ENCODE measurements around the gene FRRS1.

DNA sequence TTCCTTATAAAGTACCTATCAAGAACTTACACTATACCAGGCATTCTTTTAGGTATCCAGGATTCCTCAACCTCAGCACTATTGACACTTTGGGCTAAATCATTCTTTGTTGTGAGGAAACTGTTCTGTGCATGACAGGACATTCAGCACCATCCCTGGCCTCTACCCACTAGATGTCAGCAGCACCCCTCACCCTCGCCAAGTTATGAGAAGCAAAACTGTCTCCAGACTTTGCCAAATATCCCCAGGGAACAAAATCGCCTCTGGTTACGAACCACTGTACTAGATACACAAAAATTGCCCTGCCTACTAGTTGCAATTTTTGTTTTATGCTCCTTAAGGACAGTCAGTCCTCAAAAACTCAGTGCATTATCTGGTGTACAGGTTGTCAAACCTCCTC is 84.9 kb downstream of the FRRS1 start:
- TF ChIP-seq, protein P1, sequence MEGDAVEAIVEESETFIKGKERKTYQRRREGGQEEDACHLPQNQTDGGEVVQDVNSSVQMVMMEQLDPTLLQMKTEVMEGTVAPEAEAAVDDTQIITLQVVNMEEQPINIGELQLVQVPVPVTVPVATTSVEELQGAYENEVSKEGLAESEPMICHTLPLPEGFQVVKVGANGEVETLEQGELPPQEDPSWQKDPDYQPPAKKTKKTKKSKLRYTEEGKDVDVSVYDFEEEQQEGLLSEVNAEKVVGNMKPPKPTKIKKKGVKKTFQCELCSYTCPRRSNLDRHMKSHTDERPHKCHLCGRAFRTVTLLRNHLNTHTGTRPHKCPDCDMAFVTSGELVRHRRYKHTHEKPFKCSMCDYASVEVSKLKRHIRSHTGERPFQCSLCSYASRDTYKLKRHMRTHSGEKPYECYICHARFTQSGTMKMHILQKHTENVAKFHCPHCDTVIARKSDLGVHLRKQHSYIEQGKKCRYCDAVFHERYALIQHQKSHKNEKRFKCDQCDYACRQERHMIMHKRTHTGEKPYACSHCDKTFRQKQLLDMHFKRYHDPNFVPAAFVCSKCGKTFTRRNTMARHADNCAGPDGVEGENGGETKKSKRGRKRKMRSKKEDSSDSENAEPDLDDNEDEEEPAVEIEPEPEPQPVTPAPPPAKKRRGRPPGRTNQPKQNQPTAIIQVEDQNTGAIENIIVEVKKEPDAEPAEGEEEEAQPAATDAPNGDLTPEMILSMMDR (IDR thresholded peaks at IDR 0.05 in 2 of 3, conservative IDR thresholded peaks at IDR 0.05 in 1 of 3; ENCODE audit: control insufficient read depth in 2 of 3, extremely low read depth in 1 of 3, insufficient read depth in 1 of 3, low read depth in 3 of 3, low read length in 3 of 3): peak in 1 of 3 experiments; percentile 6; a peak in 1 of 6 replicates
- TF ChIP-seq, protein P2, sequence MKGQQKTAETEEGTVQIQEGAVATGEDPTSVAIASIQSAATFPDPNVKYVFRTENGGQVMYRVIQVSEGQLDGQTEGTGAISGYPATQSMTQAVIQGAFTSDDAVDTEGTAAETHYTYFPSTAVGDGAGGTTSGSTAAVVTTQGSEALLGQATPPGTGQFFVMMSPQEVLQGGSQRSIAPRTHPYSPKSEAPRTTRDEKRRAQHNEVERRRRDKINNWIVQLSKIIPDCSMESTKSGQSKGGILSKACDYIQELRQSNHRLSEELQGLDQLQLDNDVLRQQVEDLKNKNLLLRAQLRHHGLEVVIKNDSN (IDR thresholded peaks at IDR 0.05; ENCODE audit: borderline replicate concordance, extremely low read length, insufficient read depth, low read depth, low read length): no peak
- TF ChIP-seq, protein P3, sequence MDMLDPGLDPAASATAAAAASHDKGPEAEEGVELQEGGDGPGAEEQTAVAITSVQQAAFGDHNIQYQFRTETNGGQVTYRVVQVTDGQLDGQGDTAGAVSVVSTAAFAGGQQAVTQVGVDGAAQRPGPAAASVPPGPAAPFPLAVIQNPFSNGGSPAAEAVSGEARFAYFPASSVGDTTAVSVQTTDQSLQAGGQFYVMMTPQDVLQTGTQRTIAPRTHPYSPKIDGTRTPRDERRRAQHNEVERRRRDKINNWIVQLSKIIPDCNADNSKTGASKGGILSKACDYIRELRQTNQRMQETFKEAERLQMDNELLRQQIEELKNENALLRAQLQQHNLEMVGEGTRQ (IDR thresholded peaks at IDR 0.05; ENCODE audit: borderline replicate concordance, low read depth, low read length): no peak
- TF ChIP-seq, protein P4, sequence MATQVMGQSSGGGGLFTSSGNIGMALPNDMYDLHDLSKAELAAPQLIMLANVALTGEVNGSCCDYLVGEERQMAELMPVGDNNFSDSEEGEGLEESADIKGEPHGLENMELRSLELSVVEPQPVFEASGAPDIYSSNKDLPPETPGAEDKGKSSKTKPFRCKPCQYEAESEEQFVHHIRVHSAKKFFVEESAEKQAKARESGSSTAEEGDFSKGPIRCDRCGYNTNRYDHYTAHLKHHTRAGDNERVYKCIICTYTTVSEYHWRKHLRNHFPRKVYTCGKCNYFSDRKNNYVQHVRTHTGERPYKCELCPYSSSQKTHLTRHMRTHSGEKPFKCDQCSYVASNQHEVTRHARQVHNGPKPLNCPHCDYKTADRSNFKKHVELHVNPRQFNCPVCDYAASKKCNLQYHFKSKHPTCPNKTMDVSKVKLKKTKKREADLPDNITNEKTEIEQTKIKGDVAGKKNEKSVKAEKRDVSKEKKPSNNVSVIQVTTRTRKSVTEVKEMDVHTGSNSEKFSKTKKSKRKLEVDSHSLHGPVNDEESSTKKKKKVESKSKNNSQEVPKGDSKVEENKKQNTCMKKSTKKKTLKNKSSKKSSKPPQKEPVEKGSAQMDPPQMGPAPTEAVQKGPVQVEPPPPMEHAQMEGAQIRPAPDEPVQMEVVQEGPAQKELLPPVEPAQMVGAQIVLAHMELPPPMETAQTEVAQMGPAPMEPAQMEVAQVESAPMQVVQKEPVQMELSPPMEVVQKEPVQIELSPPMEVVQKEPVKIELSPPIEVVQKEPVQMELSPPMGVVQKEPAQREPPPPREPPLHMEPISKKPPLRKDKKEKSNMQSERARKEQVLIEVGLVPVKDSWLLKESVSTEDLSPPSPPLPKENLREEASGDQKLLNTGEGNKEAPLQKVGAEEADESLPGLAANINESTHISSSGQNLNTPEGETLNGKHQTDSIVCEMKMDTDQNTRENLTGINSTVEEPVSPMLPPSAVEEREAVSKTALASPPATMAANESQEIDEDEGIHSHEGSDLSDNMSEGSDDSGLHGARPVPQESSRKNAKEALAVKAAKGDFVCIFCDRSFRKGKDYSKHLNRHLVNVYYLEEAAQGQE (IDR thresholded peaks at IDR 0.05; ENCODE audit: low read depth, low read length): no peak
- TF ChIP-seq IKZF2 (IDR thresholded peaks at IDR 0.05) (no peak), ZNF274 (IDR thresholded peaks at IDR 0.05; ENCODE audit: insufficient read depth, insufficient read length) (no peak), ZZZ3 (IDR thresholded peaks at IDR 0.05; ENCODE audit: control insufficient read depth, insufficient read length, low read depth) (no peak), TAF1 (IDR thresholded peaks at IDR 0.05; ENCODE audit: borderline replicate concordance, low read depth, low read length) (no peak), YY1 (IDR thresholded peaks at IDR 0.05; ENCODE audit: low read depth, low read length) (no peak), KDM1A (IDR thresholded peaks at IDR 0.05; ENCODE audit: borderline replicate concordance) (no peak)
